Left lung (tissue), 10 donors: ENCODE measurements around the gene STARD4. TPM values are rescaled to one million over a fixed set of nuclear protein-coding genes. Genes with fewer than 3 reads are reported as not detected.

Source experiments
- ATAC-seq: fragments of 200-7000 bp; cut with Tn5 transposase; one replicate; pipeline ENCODE4 v1.9.1; 2020; ENCODE audit warnings: moderate library complexity
- DNase-seq, 4 donors: peaks; one replicate each; pipeline ENCODE4 v3.0.0-alpha.2; 2013 to 2020
- H3K27ac ChIP-seq, 2 donors: fragments of 200-600 bp; sonication (generic) in 1 of 2; one replicate each; pipeline versions ENCODE4 v1.5.0 to v1.8.0; 2020 to 2021
- H3K27me3 ChIP-seq, 2 donors: fragments of 200-600 bp; sonication (generic) in 1 of 2; one replicate each; pipeline versions ENCODE4 v1.5.0 to v1.8.0; 2020 to 2021
- H3K36me3 ChIP-seq, 2 donors: fragments of 200-600 bp; sonication (generic) in 1 of 2; one replicate each; pipeline versions ENCODE4 v1.5.0 to v1.8.0; 2020 to 2021
- H3K4me1 ChIP-seq, 2 donors: fragments of 200-600 bp; one replicate each; pipeline ENCODE4 v1.8.0; 2021
- H3K4me3 ChIP-seq, 2 donors: fragments of 200-600 bp; sonication (generic) in 1 of 2; one replicate each; pipeline versions ENCODE4 v1.5.0 to v1.8.0; 2020 to 2021; ENCODE audit warnings: mild to moderate bottlenecking in 1 of 2
- H3K9me3 ChIP-seq, 2 donors: fragments of 200-600 bp; sonication (generic) in 1 of 2; one replicate each; pipeline versions ENCODE4 v1.5.0 to v1.8.0; 2020 to 2021
- CTCF ChIP-seq, 2 donors: fragments of 200-600 bp; sonication (generic) in 1 of 2; IDR thresholded peaks; one replicate each; pipeline versions ENCODE4 v1.5.0 to v1.8.0; 2021; ENCODE audit warnings: antibody characterized with exemption in 2 of 2
- intact Hi-C, 2 donors: fragments of 100-400 bp; cut with DNase I; formaldehyde crosslinking; loops; one replicate each; pipeline versions ENCODE4 v1.11.2 to v1.14.2; 2022
- polyA plus RNA-seq, 6 donors: library from polyadenylated mRNA; unstranded; fragments of 120-200 nt; gene quantifications; one replicate each; pipeline ENCODE4 v1.2.1, GENCODE V29; 2013; ENCODE audit not compliant: insufficient read length in 6 of 6
- total RNA-seq, 2 donors: library from RNA; stranded (reverse); fragmentation: NEBNext Ultra II Directional; extraction: Animal tissue kit (Norgen Biotek cat#: 25700); gene quantifications; one replicate each; pipeline ENCODE4 v1.2.1, GENCODE V29; 2021
- donor health status: DM: no; HTN: yes; CAD: no.
- donor health status: DM: no; HTN: no; CAD: no.

Gene STARD4
- total and polyA plus RNA-seq, 8 donors = 32.4 to 68.2 (median 38.2) TPM

GRCh38 chr5:111472579-111472978, 39.8 kb downstream of the STARD4 start:
- Histone ChIP-seq H3K4me3 (no peak overlapping the region), H3K36me3 (no peaks in the 10 kb centered on the region), H3K4me1 (no peaks in the 10 kb centered on the region), H3K27ac (no peak overlapping the region), H3K27me3 (no peaks in the 10 kb centered on the region), H3K9me3 (no peaks in the 10 kb centered on the region)
- intact Hi-C loops = no loop called here
- DNase-seq (no peak), ATAC-seq (peak; percentile 32)
- no peak for TF ChIP-seq CTCF (IDR thresholded peaks at IDR 0.05)

DNA sequence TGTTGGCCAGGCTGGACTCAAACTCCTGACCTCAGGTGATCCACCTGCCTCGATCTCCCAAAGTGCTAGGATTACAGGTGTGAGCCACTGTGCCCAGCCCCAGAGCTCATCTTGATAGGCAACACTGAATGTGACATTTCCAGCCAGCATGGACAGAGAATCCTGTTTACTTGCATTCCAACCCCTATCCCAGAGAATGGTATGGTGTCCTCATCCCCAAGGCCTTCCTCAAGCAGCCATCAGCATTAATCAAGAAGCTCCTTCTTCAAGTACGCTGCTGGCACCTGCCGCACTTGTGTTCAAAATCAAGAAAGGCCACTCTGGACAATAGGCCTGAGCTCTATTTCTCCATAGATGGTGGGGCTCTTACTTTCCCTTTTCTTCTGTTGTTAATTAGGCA, 40.2 kb downstream of the STARD4 start:
- no peaks in the 10 kb centered on the region for H3K36me3 ChIP-seq
- no peaks in the 10 kb centered on the region for H3K4me1 ChIP-seq
- no peak for ATAC-seq
- intact Hi-C loops = no loop called here
- no peak for TF ChIP-seq CTCF (IDR thresholded peaks at IDR 0.05)
- no peak for DNase-seq
- H3K27me3 ChIP-seq = no peaks in the 10 kb centered on the region
- H3K27ac ChIP-seq = no peak overlapping the region
- H3K9me3 ChIP-seq = no peaks in the 10 kb centered on the region
- no peak overlapping the region for H3K4me3 ChIP-seq

GRCh38 chr5:111469903-111470302, 42.4 kb downstream of the STARD4 start:
- no peak for TF ChIP-seq CTCF (IDR thresholded peaks at IDR 0.05)
- ATAC-seq (no peak), DNase-seq (no peak)
- intact Hi-C loops = no loop called here
- no peaks in the 10 kb centered on the region for H3K9me3 ChIP-seq
- no peaks in the 10 kb centered on the region for H3K36me3 ChIP-seq
- no peak overlapping the region for H3K27ac ChIP-seq
- H3K4me1 ChIP-seq = no peaks in the 10 kb centered on the region
- no peak overlapping the region for H3K4me3 ChIP-seq
- no peaks in the 10 kb centered on the region for H3K27me3 ChIP-seq

DNA sequence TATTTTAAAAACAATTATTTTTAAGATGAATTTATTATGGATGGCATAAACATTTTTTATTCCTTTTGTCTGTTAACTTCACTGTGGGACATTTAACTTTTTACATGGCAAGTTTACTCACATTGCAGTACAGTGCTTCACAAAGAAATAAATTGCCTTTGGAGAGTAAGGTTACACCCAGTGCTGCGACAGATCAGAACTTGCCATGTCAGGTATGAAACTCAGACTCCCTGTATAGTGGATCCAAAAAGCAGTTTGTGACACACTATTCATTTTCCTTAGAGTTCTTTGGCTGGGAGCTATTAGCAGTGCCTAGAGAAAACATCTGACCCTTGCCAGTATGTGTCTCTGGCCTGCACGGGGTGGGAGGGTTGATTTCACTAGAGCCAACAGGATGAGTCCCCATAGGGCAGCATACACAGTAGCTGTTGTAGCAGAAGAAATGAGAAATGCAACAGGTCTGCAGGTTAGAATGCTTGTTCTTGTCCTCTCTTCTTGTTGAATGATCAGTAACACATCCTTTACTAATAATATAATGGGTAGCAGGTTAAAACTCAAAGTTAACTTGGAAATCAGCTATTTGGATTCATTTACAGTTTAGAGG, 42.9 kb downstream of the STARD4 start:
- no peak for ATAC-seq
- no peak for DNase-seq
- no peaks in the 10 kb centered on the region for H3K4me1 ChIP-seq
- intact Hi-C loops = no loop called here
- H3K36me3 ChIP-seq = no peaks in the 10 kb centered on the region
- no peak for TF ChIP-seq CTCF (IDR thresholded peaks at IDR 0.05)
- no peak overlapping the region for H3K27ac ChIP-seq
- no peaks in the 10 kb centered on the region for H3K27me3 ChIP-seq
- H3K4me3 ChIP-seq = no peak overlapping the region
- H3K9me3 ChIP-seq = no peaks in the 10 kb centered on the region

DNA sequence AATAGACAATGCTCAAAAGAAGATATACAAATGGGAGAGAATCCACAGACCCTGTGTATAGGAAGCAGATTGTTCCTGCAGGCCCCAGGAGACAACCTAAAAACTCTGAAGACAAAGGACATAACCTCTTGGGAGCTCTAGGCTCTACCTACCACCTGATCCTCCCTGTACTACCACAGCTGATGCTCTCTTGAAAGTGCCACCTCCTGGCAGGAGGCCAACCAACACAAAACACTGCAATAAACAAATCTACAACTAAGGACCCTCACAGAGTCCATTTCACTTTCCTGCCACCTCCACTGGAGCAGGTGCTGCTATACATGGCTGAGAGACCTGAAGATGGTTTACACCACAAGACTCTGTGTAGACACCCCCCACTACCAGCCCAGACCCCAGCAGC, 49.0 kb downstream of the STARD4 start:
- H3K27me3 ChIP-seq = no peaks in the 10 kb centered on the region
- H3K4me1 ChIP-seq = no peaks in the 10 kb centered on the region
- TF ChIP-seq CTCF (IDR thresholded peaks at IDR 0.05) = no peak
- DNase-seq = no peak
- no peaks in the 10 kb centered on the region for H3K36me3 ChIP-seq
- no peak overlapping the region for H3K4me3 ChIP-seq
- no peaks in the 10 kb centered on the region for H3K9me3 ChIP-seq
- no peak overlapping the region for H3K27ac ChIP-seq
- intact Hi-C loops = no loop called here
- ATAC-seq = no peak
